Dermis microvascular lymphatic vessel endothelial cell (primary cell): ENCODE measurements around the gene TNS1. TPM values are rescaled to one million over a fixed set of nuclear protein-coding genes. Genes with fewer than 3 reads are reported as not detected.
"Not testable (repeated sequence)": the region's sequence is repeated elsewhere in the genome, so short reads cannot be mapped to it uniquely, and the experiment has no call there.

ENCODE experiments used
- DNase-seq, 2 donors: peaks; one replicate each; pipeline versions ENCODE4 v3.0.0 to v3.0.0-alpha.2; 2010; ENCODE audit warnings: low read depth in 2 of 2
- total RNA-seq: library from RNA; depleted of rRNA; stranded (reverse); fragments of >200 nt; gene quantifications from 2 replicates; pipeline ENCODE4 v1.2.1, GENCODE V29; 2014

TNS1 gene
- total RNA-seq, 1 donor from 2014 or later = 21.1 TPM

DNA sequence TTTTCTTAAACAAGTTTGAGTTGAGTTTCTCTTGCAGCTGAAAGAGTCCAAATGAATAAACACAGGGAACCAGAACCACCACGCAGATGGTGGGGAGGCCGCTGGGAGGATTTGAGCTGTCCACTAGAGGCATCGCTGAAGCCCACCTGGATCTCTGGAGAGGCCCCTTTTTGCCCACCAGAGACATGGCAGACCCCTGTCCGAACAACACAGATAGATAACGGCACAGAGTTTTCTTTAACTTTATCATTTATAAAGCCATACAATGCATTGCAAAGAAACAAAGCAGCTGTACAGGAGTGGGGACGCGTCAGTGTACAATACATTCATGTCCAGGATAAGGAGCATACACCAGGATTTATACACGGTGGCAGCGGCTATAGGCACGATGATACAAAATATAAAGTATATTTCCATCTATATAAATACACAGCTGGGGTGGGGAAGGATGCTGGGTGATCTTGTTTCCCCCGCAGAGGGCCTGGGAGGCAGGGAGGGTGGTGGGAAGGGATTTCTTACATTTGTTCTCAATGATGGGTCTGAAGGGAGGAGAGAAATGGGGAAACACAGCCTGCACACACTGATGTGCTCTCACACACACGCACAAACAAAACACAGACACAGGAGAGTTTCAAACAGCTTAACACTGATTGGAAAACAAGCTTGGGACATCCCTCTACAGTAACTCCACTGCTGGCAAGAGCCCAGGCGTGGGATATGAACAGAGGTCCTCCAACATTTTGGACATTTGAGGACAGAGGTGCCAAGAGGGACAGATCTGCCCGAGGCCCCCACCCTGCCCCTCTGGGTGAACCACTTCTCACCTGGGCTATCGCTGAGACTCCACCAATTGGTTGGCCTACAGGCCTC, 203.0 kb downstream of the TNS1 start:
- no peak for DNase-seq

DNA sequence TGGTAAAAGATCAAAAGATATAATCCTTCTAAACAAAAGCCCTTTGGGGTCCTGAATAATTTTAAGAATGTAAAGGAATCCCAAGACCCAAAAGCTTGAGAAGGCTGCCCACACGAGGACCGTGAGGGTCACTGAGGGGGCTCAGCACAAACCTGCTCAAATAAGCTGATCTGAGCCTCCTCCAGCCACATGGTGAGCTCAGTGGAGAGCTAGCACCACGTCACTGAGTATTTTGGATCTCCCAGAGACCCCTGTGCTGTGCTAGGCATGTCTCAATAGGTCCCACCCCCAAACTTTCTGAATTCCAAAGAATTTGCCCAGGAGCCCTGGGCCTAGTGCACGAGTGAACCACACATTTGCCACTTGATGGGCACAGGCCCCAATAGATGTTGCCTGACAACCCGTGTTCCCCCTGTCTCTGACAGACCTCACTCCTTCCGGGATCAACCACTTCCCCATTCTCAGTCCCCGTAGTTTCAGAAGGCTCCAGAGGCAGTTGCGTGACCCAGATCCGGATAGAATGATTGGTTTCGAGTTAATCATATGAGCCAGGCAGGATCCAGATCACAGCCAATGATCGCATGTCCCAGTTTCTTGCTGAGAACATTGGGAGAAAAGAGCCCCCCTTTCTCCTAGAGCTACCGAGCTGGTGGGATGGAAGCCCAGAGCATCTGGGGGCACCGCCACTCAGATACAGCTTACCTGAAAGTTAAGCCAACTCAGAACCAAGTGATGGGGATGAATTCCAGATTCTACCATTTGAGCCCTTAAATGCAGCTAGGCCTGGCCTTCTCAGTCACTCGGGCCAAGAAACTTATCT, 203.8 kb downstream of the TNS1 start:
- no peak for DNase-seq

DNA sequence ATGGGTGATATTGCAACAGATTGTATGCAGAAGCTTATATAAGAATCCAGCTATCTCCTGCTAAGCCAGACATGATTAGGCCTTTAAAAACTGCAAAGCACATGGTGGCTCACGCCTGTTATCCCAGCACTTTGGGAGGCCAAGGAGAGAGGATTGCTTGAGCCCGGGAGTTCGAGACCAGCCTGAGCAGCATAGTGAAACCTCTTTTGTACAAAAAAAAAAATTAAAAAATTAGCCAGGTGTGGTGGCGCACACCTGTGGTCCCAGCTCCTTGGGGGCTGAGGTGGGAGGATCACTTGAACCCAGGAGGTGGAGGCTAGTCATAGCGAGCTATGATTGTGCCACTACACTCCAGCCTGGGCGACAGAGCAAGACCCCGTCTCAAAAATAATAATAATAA, 204.6 kb downstream of the TNS1 start:
- no peak for DNase-seq

DNA sequence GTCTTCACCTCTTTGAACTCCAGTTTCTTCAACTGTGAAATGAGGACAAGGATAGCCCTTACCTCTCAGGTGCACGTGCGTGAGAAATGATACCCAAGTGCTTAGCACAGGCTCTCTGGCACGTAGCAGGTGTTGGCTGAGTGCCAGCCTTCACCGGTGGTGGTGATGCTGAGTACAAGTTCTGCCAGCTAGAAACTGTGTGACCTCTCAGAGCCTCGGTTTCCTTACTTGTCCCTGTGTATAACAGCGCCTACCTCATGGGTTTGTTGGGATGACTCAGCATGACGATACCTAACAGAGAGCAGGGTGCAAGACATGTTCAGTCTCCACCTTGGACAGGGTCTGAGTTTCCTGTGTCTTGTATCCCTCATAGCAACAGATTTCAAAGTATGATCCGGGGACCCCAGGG, 205.1 kb downstream of the TNS1 start:
- peak in 1 of 2 donors; percentile 21 for DNase-seq

DNA sequence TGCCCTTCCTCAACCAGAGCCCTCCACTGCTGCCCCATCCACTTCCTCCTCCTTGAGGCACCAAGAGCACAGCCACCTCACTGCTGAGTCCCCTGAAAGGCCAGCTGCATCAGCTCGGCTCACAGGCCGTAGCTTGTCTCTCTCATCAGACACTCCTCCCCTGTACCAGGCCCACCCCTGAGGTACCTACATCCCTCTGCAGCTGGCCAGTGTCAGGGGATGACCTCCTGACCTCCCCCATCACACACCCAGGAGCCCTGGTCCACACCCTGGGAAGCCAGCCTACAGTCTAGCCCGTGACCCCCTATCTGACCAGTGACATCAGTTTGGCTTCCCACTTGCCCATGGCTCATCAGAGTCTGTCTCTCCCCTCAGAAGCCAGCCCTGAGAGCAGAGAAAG, 205.6 kb downstream of the TNS1 start:
- no peak for DNase-seq

DNA sequence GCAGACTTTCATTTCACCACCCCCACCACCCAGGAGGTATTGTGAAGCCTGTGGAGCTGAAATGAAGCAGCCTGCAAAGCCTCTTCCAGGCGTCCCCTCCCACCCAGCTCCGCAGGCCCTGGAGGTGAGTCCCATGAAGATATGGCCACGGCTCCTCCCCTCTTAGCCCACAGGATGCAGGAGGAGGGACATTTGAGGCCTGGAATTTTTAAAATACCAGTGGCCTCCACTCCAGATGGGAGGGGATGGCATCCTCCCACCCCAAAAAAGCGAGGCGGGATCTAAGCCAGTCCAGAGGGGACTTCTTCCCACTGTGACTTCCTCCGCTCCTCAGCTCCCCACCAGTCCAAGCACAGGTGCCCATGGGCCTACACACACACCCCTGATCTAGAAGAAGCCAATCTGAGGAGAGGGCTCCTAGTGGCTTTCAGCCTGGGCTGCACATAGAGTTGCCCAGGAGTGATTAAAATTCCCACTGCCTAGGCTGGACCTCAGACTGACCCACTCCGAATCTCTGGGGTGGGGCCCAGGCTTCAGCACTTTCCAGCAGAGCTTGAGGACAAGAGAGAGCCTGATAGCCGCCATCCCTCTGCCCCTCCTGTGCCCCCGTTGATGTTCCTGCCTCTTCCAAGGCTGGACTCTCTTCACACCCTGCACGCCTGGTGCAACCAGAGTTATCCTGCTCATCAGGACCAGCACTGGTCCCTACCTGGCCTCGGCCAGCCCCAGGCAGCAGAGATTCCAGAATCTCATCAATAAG, 206.9 kb downstream of the TNS1 start:
- no peak for DNase-seq

DNA sequence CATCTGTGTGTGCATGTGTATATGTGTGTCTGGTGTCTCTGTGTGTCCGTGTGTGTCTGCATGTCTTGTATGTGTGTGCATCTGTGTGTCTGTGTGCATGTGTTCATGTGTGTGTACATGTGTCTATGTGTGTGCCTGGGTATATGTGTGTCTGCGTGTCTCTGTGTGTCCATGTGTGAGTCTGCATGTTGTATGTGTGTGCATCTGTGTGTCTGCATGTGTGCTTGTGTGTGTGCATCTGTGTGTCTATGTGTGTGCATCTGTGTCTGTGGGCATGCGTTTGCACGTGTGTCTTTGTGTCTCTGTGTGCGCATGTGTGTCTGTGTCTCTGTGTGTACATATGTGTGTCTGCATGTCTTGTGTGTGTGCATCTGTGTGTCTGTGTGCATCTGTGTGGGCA, 207.7 kb downstream of the TNS1 start:
- no peak for DNase-seq

DNA sequence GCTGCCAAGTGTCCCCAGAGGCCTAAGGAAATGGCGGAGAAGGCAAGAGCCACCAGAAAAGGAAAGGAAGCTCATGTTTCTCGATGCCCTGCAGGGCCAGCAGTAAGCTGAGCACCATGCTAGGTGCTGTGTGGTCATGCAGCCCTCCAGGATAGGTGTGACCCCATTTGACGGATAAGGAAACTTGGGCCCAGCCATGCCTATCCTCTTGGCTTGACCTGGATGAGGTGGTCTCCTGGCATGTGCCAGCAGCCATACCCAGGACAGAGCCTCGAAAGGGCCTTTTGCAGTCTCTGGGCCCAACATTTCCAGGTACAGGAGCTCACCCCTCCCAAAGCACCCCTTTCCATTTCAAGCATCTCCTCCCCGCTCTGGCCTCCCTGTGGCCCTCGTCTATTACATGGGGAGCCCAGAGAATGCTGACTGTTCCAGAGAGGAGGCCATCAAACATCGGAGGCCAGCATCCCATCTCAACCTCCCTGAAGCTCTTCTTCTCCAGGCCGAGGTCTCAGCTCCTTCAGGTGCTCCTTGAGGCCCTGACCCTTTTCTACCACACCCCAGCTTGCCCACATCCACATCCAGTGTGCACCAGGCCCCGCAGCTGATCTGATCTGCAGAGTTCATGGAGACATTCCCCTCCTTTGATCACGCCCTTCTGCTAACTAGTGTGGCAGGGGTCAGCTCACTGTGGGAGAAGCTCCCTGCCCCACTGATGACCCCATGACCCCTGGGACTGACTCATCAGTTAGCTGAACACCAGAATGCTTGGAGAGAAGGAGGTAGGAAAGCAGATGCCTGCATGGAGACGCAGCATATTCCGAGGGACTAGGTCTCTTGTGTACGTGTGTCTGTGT, 208.4 kb downstream of the TNS1 start:
- no peak for DNase-seq

DNA sequence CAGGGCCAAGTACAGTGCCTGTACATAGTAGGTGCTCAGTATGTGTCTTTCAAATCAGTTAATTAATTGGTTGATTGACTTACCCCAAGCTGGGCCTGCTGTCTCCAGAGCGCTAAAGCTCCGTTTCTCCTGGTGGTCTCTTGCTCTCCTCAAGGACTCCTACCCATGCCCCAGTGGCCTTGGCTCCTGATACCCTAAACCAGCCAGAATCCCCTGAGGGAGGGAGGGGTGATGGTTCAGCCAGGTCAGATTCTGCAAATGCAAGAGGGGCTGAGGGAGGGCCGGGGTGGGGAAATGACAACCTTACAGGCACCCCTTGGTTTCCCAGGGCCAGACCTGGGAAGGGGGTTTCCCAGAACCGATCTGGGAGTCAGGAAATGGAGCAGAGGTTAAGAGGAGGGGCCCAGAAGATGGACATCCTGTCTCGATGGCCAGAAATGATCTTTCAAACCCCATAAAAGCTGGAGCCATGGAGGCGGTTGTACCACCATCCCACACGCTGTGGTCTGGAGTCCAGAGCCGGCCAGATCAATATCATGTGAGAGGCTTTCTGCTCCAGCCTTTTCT, 209.1 kb downstream of the TNS1 start:
- no peak for DNase-seq

DNA sequence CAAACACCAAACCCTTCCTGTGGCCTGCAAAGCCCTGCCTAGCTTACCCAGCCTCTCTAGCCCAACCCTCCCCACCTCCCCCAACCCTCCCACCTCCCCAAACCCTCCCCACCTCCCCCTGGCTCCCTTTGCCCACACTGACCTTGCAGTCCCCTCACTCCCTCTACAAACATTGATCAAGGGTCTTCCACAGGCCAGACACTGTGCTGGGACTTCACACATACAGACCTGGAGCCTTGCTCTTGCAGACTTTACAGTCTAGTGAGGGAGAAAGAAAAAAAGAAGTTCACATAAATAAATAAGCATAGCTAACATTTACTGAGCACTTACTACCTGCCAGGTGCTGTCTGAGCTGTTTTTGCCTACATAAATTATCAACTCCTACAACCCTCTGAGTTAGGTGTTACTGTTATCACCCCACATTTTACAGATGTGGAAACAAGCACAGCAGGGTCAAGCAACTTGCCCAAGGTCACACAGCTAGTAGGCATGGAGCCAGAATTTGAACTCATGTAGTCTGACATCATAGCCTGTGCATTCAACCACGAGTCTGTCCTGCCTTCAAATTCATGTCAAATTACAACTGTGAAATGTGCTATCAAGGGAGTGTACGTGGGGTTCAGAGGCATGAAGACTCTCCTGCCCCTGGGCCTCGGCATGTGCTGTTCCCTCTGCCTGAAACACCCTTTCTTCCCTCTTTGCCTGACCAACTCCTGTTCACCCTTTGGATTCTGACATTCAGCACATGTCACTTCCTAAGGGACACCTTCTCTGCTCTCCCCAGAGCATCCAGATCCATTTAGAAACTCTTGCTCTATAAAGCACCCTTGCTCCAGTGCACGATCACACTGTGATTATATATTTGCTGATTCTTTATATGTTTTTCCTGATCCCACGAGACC, 209.9 kb downstream of the TNS1 start:
- DNase-seq = no peak

DNA sequence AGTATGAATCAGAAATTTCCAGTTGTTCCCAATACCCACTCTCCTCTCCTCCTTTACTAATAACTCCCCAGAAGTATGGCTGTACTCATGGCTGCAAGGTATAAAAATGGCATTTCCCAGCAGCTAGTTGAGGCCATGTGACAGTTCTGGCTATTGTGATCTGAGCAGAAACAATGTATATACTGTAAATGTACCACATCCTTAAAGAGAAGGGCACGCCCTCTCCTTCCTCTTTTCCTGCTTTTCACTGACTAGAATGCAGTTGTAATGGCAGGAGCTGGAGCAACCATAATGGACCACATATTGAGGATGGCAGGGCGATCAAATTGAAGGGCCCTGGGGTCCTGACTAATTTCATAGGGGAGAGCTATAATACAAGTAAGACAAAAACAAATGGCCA, 211.2 kb downstream of the TNS1 start:
- no peak for DNase-seq

DNA sequence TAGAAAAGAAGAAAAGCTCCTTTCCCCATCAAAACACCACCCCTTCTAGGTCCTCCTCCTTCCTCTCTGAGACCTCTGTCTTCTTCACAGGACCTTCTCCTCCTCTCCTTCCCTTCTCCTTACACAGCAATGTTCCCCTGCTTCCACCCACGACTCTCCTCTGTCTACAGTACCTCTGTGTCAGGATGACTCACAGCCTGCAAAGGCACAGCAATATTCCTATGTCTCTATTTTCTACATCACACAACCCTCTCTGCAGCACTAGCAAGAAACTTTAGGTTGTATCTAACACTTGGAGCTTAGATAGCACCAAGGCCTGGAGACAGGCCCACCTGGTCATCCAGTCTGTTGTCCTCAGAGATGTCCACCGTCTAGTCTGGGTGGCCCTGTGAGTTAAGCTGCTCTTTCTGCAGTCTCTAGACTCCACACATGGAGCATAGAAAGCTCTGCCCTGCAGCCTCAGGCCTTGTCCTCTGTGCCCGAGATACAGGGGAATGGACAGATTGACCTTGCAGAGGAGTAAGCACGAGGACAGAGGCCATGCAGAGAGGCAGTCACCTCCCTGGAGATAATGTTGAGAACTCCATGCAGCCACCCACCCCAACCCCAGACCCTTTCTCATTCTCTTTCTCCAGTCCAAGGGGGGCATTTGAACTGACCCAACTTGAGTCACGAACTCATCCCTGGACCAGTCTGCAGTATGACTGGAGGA, 212.0 kb downstream of the TNS1 start:
- DNase-seq = peak in 1 of 2 donors; percentile 39

DNA sequence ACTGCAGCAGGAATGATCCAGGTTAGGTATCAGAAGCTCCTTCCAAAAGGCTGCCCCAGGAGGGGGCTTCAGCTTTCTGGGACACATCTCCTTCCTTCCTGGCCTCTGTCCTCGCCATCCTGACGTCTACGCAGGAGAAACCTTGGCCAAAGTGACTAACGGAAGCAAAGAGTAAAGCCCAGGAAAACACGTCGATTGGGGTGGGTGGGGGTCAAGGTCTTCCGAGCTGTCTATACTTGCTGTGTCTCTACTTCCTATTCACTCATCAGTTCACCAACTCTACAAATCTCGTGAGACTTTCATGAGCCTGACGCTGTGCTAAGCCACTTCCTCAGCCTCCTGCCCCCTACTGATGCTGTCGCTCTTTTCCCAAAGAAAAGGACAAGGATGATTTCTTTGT, 212.6 kb downstream of the TNS1 start:
- DNase-seq = no peak

DNA sequence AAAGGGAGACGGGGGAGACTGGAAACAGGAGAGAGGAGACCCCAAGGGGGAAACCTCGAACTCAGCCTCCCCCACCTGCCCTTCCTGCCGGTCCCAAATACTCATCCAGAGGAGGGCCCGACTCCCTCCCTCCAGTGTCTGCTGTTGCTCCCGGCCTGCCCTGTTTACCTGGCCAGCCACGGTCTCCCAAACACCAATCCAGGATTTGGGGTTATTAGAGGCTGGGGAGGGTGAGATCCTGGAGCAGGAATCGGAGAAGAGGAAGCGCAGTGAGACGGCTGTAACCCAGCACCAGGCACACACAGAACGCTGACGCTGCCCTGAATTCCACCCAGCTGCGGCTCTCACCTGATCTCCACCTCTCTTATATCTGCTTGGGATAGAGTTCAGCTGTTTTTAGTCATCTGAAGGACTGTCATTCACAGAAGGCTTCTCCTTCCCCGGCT, 213.0 kb downstream of the TNS1 start:
- DNase-seq = no peak

DNA sequence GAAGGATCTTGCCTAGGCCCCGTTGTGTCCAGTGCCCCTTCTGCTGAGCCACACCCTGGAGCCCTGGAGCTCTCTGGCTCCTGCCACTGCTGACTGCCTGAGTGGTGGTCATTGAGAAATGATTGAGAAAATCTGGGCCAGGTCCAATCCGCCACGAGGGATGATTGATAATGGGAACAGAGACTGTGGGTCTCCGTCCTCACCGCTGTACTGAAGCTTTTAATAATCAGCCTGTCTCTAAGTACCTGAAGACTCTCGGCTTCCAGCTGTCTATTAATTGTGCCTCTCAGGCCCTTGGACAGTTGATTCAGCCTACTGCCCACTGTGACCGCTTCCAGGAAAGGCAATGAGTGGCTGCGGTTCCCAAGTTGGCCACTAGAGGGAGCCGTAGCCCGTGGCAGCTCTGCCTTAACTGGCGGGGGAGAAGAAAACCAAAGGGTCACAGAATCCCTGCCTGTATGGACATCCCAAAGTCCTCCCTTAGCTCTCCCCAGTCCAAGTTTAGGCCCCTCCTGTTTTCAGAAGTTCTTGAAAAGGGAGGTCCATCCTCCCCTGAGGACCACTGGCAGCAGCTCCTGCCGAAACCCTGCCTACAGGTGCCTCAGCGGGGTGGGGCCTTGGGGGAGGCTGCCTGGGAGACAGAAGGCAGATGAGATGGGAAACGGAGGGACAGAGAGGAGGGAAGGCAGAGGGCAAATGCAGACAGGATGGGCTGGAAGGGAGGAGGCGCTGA, 213.6 kb downstream of the TNS1 start:
- peak; percentile 22 to 64 for DNase-seq

DNA sequence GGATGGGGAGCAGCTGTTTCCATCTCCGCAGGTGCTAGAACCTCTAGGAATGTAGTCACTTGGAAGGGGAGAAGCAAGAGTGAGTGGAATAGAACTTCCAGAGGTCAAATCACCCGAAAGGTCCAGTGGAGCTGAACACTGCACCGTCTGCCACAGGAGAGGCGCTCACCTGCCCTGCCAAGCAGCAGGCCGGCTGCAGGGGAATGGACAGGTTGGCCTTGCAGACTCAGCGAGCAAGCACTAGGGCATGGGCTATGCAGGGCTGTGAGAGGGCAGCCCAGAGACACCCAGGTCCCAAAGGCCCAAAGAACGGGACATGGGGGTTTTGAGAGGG, 214.2 kb downstream of the TNS1 start:
- no peak for DNase-seq

DNA sequence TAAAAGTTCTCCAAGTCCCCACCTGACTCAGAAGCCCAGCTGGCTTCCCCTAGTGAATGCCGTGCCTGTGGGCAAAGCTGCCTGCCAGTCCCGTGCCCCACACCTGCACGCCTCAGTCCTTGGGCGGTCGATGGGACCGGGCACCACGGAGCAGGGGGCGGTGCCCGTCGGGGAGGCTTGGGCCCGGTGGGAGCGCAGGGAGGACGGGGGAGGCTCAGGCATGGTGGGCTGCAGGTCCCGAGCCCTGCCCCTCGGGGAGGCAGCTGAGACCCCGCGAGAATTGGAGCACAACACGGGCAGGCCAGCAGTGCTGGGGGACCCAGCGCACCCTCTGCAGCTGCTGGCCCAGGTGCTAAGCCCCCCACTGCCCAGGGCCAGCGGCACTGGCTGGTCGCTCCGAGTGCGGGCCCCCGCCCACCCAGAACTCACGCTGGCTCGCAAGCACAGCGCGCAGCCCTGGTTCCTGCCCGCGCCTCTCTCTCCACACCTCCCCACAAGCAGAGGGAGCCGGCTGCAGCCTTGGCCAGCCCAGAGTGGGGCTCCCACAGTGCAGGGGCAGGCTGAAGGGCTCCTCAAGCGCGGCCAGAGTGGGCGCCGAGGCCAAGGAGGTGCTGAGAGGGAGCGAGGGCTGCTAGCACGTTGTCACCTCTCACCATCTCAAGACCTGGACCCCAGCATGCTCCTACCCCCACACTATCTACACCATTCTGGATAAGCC, 215.5 kb downstream of the TNS1 start:
- DNase-seq = no peak

DNA sequence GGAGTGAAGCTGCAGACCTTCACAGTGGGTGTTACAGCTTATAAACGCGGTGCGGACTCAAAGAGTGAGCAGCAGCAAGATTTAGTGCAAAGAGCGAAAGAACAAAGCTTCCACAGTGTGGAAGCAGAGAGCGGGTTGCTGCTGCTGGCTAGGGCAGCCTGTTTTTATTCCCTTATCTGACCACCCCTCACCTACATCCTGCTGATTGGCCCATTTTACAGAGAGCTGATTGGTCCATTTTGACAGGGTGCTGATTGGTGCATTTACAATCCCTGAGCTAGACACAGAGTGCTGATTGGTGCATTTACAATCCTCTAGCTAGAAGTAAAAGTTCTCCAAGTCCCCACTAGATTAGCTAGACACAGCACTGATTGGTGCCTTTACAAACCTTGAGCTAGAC, 216.2 kb downstream of the TNS1 start:
- DNase-seq = not testable (repeated sequence)
